RWPE1 (cell line): Measurements from ENCODE around the gene PHACTR3.

Experiments used
- CTCF ChIA-PET: fragments of 350-600 bp; sonication (Branson Sonifier 250); formaldehyde crosslinking; extraction: SDS; loops from one replicate; lab custom pipeline; 2021; lab: Yijun Ruan, JAX
- POLR2A ChIA-PET: fragments of 400-600 bp; formaldehyde crosslinking; extraction: SDS; loops from one replicate; lab custom pipeline; 2020; ENCODE audit warnings: antibody characterized with exemption; ENCODE audit not compliant: low non-redundant PET; lab: Yijun Ruan, JAX
- DNase-seq: peaks from one replicate; pipeline ENCODE4 v3.0.0; 2012; ENCODE audit warnings: low spot score
- H3K27ac ChIP-seq: fragments of 450-650 bp; 2 replicates; pipeline ENCODE4 v1.5.1; 2017
- TF ChIP-seq, protein P1 (sequence below): fragments of 450-650 bp; conservative IDR thresholded peaks from 2 replicates; pipeline ENCODE4 v1.5.1; 2017; ENCODE audit warnings: low read depth, mild to moderate bottlenecking

Gene PHACTR3

DNA sequence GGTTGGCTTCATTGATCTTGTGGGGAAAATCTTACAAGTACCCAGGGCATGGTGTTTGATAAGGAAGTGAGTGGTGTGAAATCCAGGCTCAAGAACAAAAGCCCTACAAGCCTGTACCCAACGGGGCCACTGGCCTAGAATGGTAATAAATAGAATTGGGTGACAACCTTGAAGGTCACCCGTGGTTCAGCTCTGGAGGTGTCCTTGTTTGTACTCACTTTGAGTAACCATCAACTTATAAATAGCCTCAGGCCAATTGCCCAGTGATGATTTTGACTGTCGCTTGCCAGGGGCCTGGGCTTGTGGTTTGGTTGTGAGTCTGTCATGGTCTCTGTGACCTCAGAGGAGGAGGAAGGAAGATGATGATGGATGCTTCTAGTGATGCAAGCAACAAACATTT, 87.8 kb downstream of the PHACTR3 start:
- no peak for DNase-seq
- POLR2A ChIA-PET: no interaction called here
- TF ChIP-seq, protein P1, sequence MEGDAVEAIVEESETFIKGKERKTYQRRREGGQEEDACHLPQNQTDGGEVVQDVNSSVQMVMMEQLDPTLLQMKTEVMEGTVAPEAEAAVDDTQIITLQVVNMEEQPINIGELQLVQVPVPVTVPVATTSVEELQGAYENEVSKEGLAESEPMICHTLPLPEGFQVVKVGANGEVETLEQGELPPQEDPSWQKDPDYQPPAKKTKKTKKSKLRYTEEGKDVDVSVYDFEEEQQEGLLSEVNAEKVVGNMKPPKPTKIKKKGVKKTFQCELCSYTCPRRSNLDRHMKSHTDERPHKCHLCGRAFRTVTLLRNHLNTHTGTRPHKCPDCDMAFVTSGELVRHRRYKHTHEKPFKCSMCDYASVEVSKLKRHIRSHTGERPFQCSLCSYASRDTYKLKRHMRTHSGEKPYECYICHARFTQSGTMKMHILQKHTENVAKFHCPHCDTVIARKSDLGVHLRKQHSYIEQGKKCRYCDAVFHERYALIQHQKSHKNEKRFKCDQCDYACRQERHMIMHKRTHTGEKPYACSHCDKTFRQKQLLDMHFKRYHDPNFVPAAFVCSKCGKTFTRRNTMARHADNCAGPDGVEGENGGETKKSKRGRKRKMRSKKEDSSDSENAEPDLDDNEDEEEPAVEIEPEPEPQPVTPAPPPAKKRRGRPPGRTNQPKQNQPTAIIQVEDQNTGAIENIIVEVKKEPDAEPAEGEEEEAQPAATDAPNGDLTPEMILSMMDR: no peak
- no peak overlapping the region for H3K27ac ChIP-seq
- CTCF ChIA-PET: no interaction called here

- CTCF ChIA-PET: no interaction called here
- POLR2A ChIA-PET: no interaction called here
- H3K27ac ChIP-seq: no peak overlapping the region
- TF ChIP-seq, protein P1: no peak
- no peak for DNase-seq
Observed at GRCh38 chr20:59693587-59693986, 89.2 kb downstream of the PHACTR3 start.

GRCh38 chr20:59696476-59696875, 92.1 kb downstream of the PHACTR3 start:
- POLR2A ChIA-PET: no interaction called here
- DNase-seq: no peak
- TF ChIP-seq, protein P1: no peak
- H3K27ac ChIP-seq: no peak overlapping the region
- CTCF ChIA-PET: no interaction called here

DNA sequence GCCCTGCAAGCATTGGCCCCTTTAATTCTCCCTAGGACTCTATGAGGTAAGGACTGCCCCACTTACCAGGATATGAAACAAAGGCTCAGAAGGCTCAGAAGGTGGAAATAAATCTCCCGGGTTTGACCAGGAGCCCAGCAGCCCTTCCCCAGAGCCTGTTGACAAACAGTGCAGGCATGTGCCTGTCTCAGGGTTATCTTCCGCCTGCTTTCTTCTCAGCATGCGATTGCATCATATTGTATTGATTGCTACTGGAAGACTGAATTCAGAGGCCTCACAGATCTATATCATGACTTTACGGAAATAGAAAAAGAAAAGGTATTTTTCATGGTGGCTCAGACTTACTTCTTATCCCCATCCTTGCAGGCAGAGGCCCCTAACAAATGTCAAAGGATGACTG, 92.7 kb downstream of the PHACTR3 start:
- ChIA-PET POLR2A (no interaction called here), CTCF (no interaction called here)
- no peak overlapping the region for H3K27ac ChIP-seq
- TF ChIP-seq, protein P1: no peak
- DNase-seq: no peak

DNA sequence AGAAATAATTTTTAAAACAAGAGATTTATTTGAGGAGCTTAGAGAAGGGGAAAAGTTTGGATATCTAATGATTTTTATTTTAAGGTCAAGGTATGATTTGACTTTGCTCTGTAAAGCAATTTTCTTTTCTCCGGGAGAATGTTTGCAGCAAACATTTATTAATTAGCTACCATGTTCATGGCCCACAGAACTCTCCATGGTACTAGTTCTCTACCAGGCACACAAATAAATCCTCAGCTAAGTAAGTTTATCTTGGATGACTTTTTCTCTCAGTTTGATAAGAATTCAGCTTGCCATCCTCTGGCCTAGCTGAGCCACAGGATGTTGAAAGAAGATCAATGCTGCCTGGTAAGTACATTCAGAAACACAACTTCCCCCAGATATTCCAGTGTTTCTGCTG, 94.3 kb downstream of the PHACTR3 start:
- CTCF ChIA-PET: interaction anchor here (0.7 to 1.6 kb wide), 2 partner anchors 127 to 477 kb away, joined by 3 to 4 read pairs; no protein-coding TSS in a partner anchor
- POLR2A ChIA-PET: no interaction called here
- DNase-seq: no peak
- TF ChIP-seq, protein P1: no peak
- H3K27ac ChIP-seq: no peak overlapping the region

DNA sequence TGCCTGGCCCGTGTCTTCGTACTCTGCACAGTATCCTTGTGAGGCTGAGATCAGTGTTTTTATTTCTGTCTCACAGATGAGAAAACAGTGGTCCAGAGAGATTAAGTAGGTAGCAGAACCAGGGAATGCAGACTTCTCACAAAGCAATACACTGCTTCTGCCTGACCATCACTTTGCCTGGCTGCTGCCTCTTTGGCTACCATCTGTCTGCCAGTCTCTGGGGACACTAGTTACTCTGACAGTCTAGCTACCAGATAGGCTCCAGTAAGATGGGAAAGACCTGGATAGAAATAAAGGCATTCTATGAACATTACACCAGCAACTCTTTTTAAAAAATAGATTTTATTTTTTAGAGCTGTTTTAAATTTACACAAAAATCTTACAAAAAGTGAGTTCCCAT, 96.9 kb downstream of the PHACTR3 start:
- TF ChIP-seq, protein P1: no peak
- H3K27ac ChIP-seq: no peak overlapping the region
- DNase-seq: no peak
- CTCF ChIA-PET: no interaction called here
- POLR2A ChIA-PET: no interaction called here
